Small intestine (tissue), 7 donors: ENCODE measurements around the gene PFAS. TPM values are rescaled to one million over a fixed set of nuclear protein-coding genes. Genes with fewer than 3 reads are reported as not detected.

Experiments
- DNase-seq, 2 donors: peaks; one replicate each; pipeline versions ENCODE4 v3.0.0 to v3.0.0-alpha.2; 2013
- FAIRE-seq: peaks from 2 replicates; lab custom pipeline; 2012; peaks lifted over from hg19 to GRCh38; lab: Jason Lieb, UNC
- H3K27ac ChIP-seq, 3 donors: one replicate each; pipeline ENCODE4 v1.5.1; 2013; ENCODE audit warnings: low read length in 2 of 3, mild to moderate bottlenecking in 2 of 3, control low read depth in 1 of 3, inconsistent platforms in 1 of 3, low read depth in 1 of 3, moderate library complexity in 1 of 3
- H3K27me3 ChIP-seq, 3 donors: one replicate each; pipeline ENCODE4 v1.6.1; 2013; ENCODE audit warnings: low read length in 3 of 3, inconsistent platforms in 1 of 3; ENCODE audit not compliant: control insufficient read depth in 3 of 3, insufficient read depth in 3 of 3
- H3K36me3 ChIP-seq, 3 donors: one replicate each; pipeline ENCODE4 v1.6.1; 2013; ENCODE audit warnings: low read length in 3 of 3, inconsistent platforms in 1 of 3, low read depth in 1 of 3, mild to moderate bottlenecking in 1 of 3, moderate library complexity in 1 of 3; ENCODE audit not compliant: control insufficient read depth in 3 of 3, insufficient read depth in 2 of 3
- H3K4me1 ChIP-seq, 3 donors: one replicate each; pipeline ENCODE4 v1.6.1; 2013; ENCODE audit warnings: low read length in 2 of 3, inconsistent platforms in 1 of 3, low read depth in 1 of 3, mild to moderate bottlenecking in 1 of 3, moderate library complexity in 1 of 3; ENCODE audit not compliant: control insufficient read depth in 3 of 3, insufficient read depth in 2 of 3
- H3K4me3 ChIP-seq, 3 donors: one replicate each; pipeline ENCODE4 v1.5.1; 2013; ENCODE audit warnings: low read length in 3 of 3, control low read depth in 1 of 3, inconsistent platforms in 1 of 3, low read depth in 1 of 3, mild to moderate bottlenecking in 1 of 3, moderate library complexity in 1 of 3
- H3K9me3 ChIP-seq, 2 donors: one replicate each; pipeline ENCODE4 v1.6.1; 2013; ENCODE audit warnings: low read depth in 1 of 2, low read length in 1 of 2; ENCODE audit not compliant: control insufficient read depth in 2 of 2, insufficient read depth in 1 of 2
- WGBS, 3 donors: extraction: QIAGEN DNeasy Blood & Tissue Kit; methylation state at CpG; one replicate each; pipeline ENCODE4 v1.1.7; 2013; 5-methylcytosine and 5-hydroxymethylcytosine counted together
- polyA plus RNA-seq, 4 donors: library from polyadenylated mRNA; stranded (reverse) in 3 of 4; unstranded in 1 of 4; fragments of 200-250 nt in 3 of 4; fragments of 120-200 nt in 1 of 4; gene quantifications; one replicate each; pipeline versions ENCODE4 v1.2.1 to v1.2.3, GENCODE V29; 2013
- donor health status: healthy with polysubstance abuse.
- donor health status: control.
- donor health status: control.
- donor health status: Bipolar disorder and iron deficiency.
- donor health status: healthy.

Gene PFAS
- polyA plus RNA-seq, 4 donors = 6.9 to 21.4 (median 13.6) TPM

- WGBS, 3 donors = 69 to 77% (median 76%) methylated on average over 24 of the region's 24 CpGs
- peaks cover 0 to 2% (median 0%) of the 10 kb centered on the region in 3 donors for H3K36me3 ChIP-seq
- H3K4me1 ChIP-seq = peaks cover 0 to 14% (median 0%) of the 10 kb centered on the region in 3 donors
- H3K9me3 ChIP-seq = peaks cover 0 to 2% of the 10 kb centered on the region in 2 donors
- H3K27me3 ChIP-seq = peaks cover 4 to 48% (median 13%) of the 10 kb centered on the region in 3 donors
- DNase-seq = no peak
- FAIRE-seq = no peak
- no peak overlapping the region for H3K27ac ChIP-seq
- no peak overlapping the region for H3K4me3 ChIP-seq
Measured at GRCh38 chr17:8318010-8318935, 69.2 kb downstream of the PFAS start.

Other genes with a start within 250 kb of the PFAS start
- gene GUCY2D, start 246.7 kb upstream of the PFAS start, polyA plus RNA-seq = under 1 TPM in 1 of 4 donors, not detected in 3; 0.81 TPM
- 1 to 10 TPM in 2 of 4 donors, under 1 TPM in 2; 0.31 to 2.0 (median 1.2) TPM for gene ALOX15B, start 210.2 kb upstream of the PFAS start, polyA plus RNA-seq
- gene ALOX12B, start 161.6 kb upstream of the PFAS start, polyA plus RNA-seq = 1 to 10 TPM in 1 of 4 donors, under 1 TPM in 3; 0.45 to 3.0 (median 0.73) TPM
- gene ALOXE3, start 130.8 kb upstream of the PFAS start, polyA plus RNA-seq = 1 to 10 TPM in 1 of 4 donors, under 1 TPM in 1, not detected in 2; 0.13 to 1.6 TPM
- under 1 TPM in 1 of 4 donors, not detected in 3; 0.06 TPM for gene HES7, start 125.2 kb upstream of the PFAS start, polyA plus RNA-seq
- 10 to 100 TPM; 17.3 to 79.4 (median 54.0) TPM for gene PER1, start 96.9 kb upstream of the PFAS start, polyA plus RNA-seq
- gene VAMP2, start 86.3 kb upstream of the PFAS start, polyA plus RNA-seq = 10 to 100 TPM; 27.5 to 75.9 (median 46.7) TPM
- 10 to 100 TPM in 2 of 4 donors, 1 to 10 TPM in 1, under 1 TPM in 1; 0.89 to 14.9 (median 7.4) TPM for gene TMEM107, start 72.9 kb upstream of the PFAS start, polyA plus RNA-seq
- gene BORCS6, start 59.1 kb upstream of the PFAS start, polyA plus RNA-seq = 10 to 100 TPM in 2 of 4 donors, 1 to 10 TPM in 2; 7.9 to 13.8 (median 10.8) TPM
- 10 to 100 TPM in 2 of 4 donors, 1 to 10 TPM in 2; 4.9 to 48.4 (median 14.3) TPM for gene AURKB, start 38.7 kb upstream of the PFAS start, polyA plus RNA-seq
- gene CTC1, start 1.2 kb upstream of the PFAS start, polyA plus RNA-seq = 10 to 100 TPM; 10.1 to 25.8 (median 16.5) TPM
- gene RANGRF, start 39.4 kb downstream of the PFAS start, polyA plus RNA-seq = 10 to 100 TPM; 15.0 to 40.4 (median 24.2) TPM
- gene SLC25A35, start 46.1 kb downstream of the PFAS start, polyA plus RNA-seq = 1 to 10 TPM; 1.8 to 4.9 (median 2.4) TPM
- 10 to 100 TPM in 1 of 4 donors, 1 to 10 TPM in 2, under 1 TPM in 1; 0.22 to 13.6 (median 2.5) TPM for gene ARHGEF15, start 61.0 kb downstream of the PFAS start, polyA plus RNA-seq
- gene ODF4, start 90.6 kb downstream of the PFAS start, polyA plus RNA-seq = not detected
- 1,000 to 10,000 TPM; 2,296 to 5,457 (median 3,880) TPM for gene RPL26, start 133.9 kb downstream of the PFAS start, polyA plus RNA-seq
- under 1 TPM in 1 of 4 donors, not detected in 3; 0.10 TPM for gene RNF222, start 148.5 kb downstream of the PFAS start, polyA plus RNA-seq
- gene NDEL1, start 186.6 kb downstream of the PFAS start, polyA plus RNA-seq = 10 to 100 TPM; 24.7 to 33.0 (median 29.9) TPM